Endometrial microvascular endothelial cells (primary cell): ENCODE measurements around the gene EYS. TPM values are rescaled to one million over a fixed set of nuclear protein-coding genes. Genes with fewer than 3 reads are reported as not detected.

ENCODE experiments used
- in situ Hi-C: cut with HindIII; loops from 2 replicates; pipeline ENCODE4 v1.10.0; 2017; ENCODE audit warnings: low sequenced_read_pairs, low pct_unique_long_range_greater_than_20kb; ENCODE audit errors: inconsistent ontology term
- total RNA-seq: library from RNA; depleted of rRNA; stranded (reverse); fragments of >200 nt; gene quantifications from one replicate; pipeline ENCODE4 v1.2.3, GENCODE V29; 2015; ENCODE audit errors: inconsistent ontology term

The EYS gene
- total RNA-seq, 1 donor from 2014 or later = not detected

GRCh38 chr6:64817525-64817924, 889.5 kb downstream of the EYS start:
- in situ Hi-C loops = no loop called here

- in situ Hi-C loops = no loop called here
These were observed 891.3 kb downstream of the EYS start for GRCh38 chr6:64815718-64816117.

- in situ Hi-C loops = no loop called here
These were observed 894.9 kb downstream of the EYS start for GRCh38 chr6:64812138-64812537.

GRCh38 chr6:64811119-64811518, 895.9 kb downstream of the EYS start:
- in situ Hi-C loops = no loop called here

- in situ Hi-C loops = no loop called here
These were observed 899.2 kb downstream of the EYS start for GRCh38 chr6:64807785-64808184.

- in situ Hi-C loops = no loop called here
These were observed 903.4 kb downstream of the EYS start for GRCh38 chr6:64803470-64804166.

- in situ Hi-C loops = no loop called here
These were observed 914.5 kb downstream of the EYS start for GRCh38 chr6:64792534-64792933.

GRCh38 chr6:64789476-64789875, 917.5 kb downstream of the EYS start:
- in situ Hi-C loops = no loop called here

GRCh38 chr6:64786736-64787135, 920.3 kb downstream of the EYS start:
- in situ Hi-C loops = no loop called here

GRCh38 chr6:64782877-64783276, 924.1 kb downstream of the EYS start:
- in situ Hi-C loops = no loop called here

GRCh38 chr6:64777941-64778785, 928.9 kb downstream of the EYS start:
- in situ Hi-C loops = no loop called here

- in situ Hi-C loops = no loop called here
These were observed 930.7 kb downstream of the EYS start for GRCh38 chr6:64776359-64776758.

GRCh38 chr6:64774881-64775280, 932.1 kb downstream of the EYS start:
- in situ Hi-C loops = no loop called here

GRCh38 chr6:64750910-64751309, 956.1 kb downstream of the EYS start:
- in situ Hi-C loops = no loop called here

- in situ Hi-C loops = no loop called here
These were observed 969.6 kb downstream of the EYS start for GRCh38 chr6:64737418-64737817.

GRCh38 chr6:64736421-64736950, 970.5 kb downstream of the EYS start:
- in situ Hi-C loops = no loop called here

- in situ Hi-C loops = no loop called here
These were observed 973.6 kb downstream of the EYS start for GRCh38 chr6:64733433-64733832.

GRCh38 chr6:64732888-64733287, 974.1 kb downstream of the EYS start:
- in situ Hi-C loops = no loop called here

GRCh38 chr6:64729522-64729921, 977.5 kb downstream of the EYS start:
- in situ Hi-C loops = no loop called here

- in situ Hi-C loops = no loop called here
These were observed 980.0 kb downstream of the EYS start for GRCh38 chr6:64727075-64727474.
